ENCODE measurements around the gene MPDZ.

Gene MPDZ

GRCh38 chr9:13064676-13065075 lies 214.8 kb downstream of the MPDZ start:
- Histone ChIP-seq H3K4me2 (no peak overlapping the region), H4K20me1 (no peaks in the 10 kb centered on the region), H3K36me3 (no peaks in the 10 kb centered on the region), H3K4me1 (no peaks in the 10 kb centered on the region; a peak in 1 of 20 replicates), H3K9me3 (replicated peaks in 1 of 11) (no peaks in the 10 kb centered on the region), H3K9ac (no peak overlapping the region), H3K27ac (no peak overlapping the region), H3K4me3 (no peak overlapping the region), H3K27me3 (no peaks in the 10 kb centered on the region)
- no peak for TF ChIP-seq Cebpa-rat (IDR thresholded peaks at IDR 0.05)

- Histone ChIP-seq H3K9me3 (replicated peaks in 1 of 11) (no peaks in the 10 kb centered on the region), H3K9ac (no peak overlapping the region), H3K27me3 (no peaks in the 10 kb centered on the region), H4K20me1 (no peaks in the 10 kb centered on the region), H3K36me3 (no peaks in the 10 kb centered on the region), H3K4me1 (no peaks in the 10 kb centered on the region; a peak in 1 of 20 replicates), H3K27ac (no peak overlapping the region), H3K4me2 (no peak overlapping the region), H3K4me3 (no peak overlapping the region)
- TF ChIP-seq Cebpa-rat (IDR thresholded peaks at IDR 0.05) = no peak
Measured at GRCh38 chr9:13063880-13064459, 215.5 kb downstream of the MPDZ start.

GRCh38 chr9:13061390-13061789 lies 218.1 kb downstream of the MPDZ start:
- no peaks in the 10 kb centered on the region; a peak in 1 of 20 replicates for H3K4me1 ChIP-seq
- no peak for TF ChIP-seq Cebpa-rat (IDR thresholded peaks at IDR 0.05)
- H3K27ac ChIP-seq = no peak overlapping the region
- no peaks in the 10 kb centered on the region for H3K9me3 ChIP-seq (replicated peaks in 1 of 11)
- H3K27me3 ChIP-seq = no peaks in the 10 kb centered on the region
- no peak overlapping the region for H3K4me2 ChIP-seq
- H3K36me3 ChIP-seq = no peaks in the 10 kb centered on the region
- H4K20me1 ChIP-seq = no peaks in the 10 kb centered on the region
- no peak overlapping the region for H3K4me3 ChIP-seq
- no peak overlapping the region for H3K9ac ChIP-seq
